ENCODE data around the gene SLC4A4.

SLC4A4 gene

DNA sequence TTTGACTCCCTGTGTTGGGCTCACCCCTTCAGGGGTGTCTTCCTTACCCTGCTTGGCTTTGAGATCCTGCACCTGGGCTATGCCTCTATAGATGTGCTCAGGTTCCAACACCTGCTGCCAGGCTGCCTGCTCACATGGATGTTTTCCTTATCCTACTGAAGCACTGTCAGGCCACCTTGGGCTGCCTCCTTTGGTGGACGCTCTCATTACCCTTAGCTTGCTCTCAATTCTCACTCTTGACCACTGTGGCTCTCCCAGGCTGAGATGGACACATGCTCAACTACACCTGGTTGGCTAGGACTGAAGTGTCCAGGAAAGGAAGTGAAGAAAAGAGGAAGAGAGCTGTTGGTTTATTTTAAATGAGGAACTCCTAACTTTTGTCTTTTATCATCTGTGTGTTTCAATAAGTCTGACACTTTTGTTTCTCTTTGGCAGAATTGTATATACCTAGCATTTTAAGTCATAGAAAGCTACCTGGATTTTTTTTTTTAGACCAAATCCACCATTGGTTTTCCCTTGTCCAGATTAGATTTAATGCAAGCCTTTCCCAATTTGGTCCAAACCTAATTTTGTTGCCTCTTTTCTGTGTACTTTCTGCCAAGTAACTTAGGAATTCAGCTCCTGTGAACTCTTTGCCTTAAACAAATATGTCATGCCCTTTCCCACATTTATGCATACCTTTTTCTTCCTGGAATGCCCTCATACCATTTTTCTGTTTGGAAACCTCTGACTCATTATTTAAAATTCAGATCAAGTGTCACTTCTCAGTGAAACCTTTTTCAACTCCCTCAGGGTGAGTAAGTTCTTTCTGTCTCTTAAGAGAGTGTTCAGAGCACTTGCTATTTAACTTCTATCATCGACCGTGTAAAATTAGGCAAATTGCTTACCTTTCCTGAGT is 269.2 kb downstream of the SLC4A4 start:
- DNase-seq: no peak

DNA sequence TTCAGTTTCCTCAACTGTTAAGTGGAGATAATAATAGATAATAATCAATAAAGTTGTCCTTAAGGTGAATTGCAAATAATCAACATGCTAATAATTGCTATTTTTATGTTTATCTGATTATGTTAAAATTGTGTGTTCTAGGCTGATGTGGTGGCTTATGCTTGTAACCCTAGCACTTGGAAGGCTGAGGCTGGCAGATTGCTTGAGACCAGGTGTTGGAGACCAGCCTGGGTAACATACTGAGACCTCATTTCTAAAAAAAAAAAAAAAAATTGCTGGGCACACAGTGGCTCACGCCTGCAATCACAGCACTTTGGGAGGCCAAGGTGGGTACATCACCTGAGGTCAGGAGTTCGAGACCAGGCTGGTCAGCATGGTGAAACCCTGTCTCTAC is 269.9 kb downstream of the SLC4A4 start:
- DNase-seq: no peak

GRCh38 chr4:71609167-71609566 is 270.3 kb downstream of the SLC4A4 start:
- DNase-seq: no peak

DNA sequence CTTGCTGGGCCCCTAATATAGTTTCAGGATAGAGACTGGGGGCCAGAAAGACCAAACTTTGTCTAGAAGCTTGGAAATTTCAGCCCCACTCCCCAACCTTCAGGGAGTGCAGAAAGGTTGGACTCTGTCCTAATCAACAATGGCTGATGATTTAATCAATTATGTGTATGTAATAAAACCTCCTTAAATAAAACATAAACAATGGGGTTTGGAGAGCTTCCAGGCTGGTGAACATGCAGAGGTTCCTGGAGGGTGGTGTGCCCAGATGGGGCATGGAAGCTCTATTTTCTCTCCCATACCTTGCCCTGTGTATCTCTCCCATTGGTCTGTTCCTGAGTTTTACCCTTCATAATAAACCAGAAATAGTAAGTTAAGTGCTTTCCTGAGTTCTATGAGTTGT is 270.8 kb downstream of the SLC4A4 start:
- DNase-seq: no peak

- no peak for DNase-seq
These were observed 275.8 kb downstream of the SLC4A4 start for GRCh38 chr4:71614621-71615020.

DNA sequence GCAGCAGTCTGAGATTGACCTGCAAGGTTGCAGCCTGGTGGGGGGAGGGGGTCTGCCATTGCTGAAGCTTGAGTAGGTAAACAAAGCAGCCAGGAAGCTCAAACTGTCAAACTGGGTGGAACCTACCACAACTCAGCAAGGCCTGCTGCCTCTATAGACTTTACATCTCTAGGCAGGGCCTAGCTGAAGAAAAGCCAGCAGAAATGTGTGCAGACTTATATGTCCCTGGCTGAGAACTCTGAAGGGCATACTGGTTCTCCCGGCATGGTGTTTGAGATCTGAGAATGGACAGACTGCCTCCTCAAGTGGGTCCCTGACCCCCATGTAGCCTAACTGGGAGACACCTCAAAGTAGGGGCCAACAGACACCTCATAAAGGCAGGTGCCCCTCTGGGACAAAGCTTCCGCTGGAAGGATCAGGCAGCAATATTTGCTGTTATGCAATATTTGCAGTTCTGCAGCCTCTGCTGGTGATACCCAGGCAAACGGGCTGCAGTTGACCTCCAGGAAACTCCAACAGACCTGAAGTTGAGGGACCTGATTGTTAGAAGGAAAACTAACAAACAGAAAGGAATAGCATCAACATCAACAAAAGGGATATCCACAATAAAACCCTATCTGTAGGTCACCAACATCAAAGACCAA is 277.5 kb downstream of the SLC4A4 start:
- no peak for DNase-seq
